ENCODE results near the gene MED20. TPM values are rescaled to one million over a fixed set of nuclear protein-coding genes. Genes with fewer than 3 reads are reported as not detected.

The MED20 gene
- total RNA-seq, 1 experiment from 2014 or later = 26.4 TPM

- TF ChIP-seq, protein P1, sequence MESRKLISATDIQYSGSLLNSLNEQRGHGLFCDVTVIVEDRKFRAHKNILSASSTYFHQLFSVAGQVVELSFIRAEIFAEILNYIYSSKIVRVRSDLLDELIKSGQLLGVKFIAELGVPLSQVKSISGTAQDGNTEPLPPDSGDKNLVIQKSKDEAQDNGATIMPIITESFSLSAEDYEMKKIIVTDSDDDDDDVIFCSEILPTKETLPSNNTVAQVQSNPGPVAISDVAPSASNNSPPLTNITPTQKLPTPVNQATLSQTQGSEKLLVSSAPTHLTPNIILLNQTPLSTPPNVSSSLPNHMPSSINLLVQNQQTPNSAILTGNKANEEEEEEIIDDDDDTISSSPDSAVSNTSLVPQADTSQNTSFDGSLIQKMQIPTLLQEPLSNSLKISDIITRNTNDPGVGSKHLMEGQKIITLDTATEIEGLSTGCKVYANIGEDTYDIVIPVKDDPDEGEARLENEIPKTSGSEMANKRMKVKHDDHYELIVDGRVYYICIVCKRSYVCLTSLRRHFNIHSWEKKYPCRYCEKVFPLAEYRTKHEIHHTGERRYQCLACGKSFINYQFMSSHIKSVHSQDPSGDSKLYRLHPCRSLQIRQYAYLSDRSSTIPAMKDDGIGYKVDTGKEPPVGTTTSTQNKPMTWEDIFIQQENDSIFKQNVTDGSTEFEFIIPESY (IDR thresholded peaks at IDR 0.05; ENCODE audit: extremely low read depth, insufficient replicate concordance, low read length) = no peak
- TF ChIP-seq TCF7L2 (IDR thresholded peaks at IDR 0.05; ENCODE audit: borderline replicate concordance, extremely low read depth, insufficient read depth, insufficient read length) (no peak), YY1 (IDR thresholded peaks at IDR 0.05; ENCODE audit: extremely low read depth, insufficient replicate concordance, low read depth, low read length) (no peak), POLR2A (IDR thresholded peaks at IDR 0.05; ENCODE audit: borderline replicate concordance, extremely low read depth, insufficient read depth, insufficient read length) (no peak), POLR2AphosphoS5 (IDR thresholded peaks at IDR 0.05; ENCODE audit: low read depth, low read length) (no peak), FOSL1 (IDR thresholded peaks at IDR 0.05; ENCODE audit: low read depth) (no peak), EGR1 (IDR thresholded peaks at IDR 0.05; ENCODE audit: low read depth) (no peak), ZNF274 (IDR thresholded peaks at IDR 0.05; ENCODE audit: low read depth, low read length) (no peak)
Measured at GRCh38 chr6:41955412-41955811, 34.5 kb upstream of the MED20 start (continued).

DNA sequence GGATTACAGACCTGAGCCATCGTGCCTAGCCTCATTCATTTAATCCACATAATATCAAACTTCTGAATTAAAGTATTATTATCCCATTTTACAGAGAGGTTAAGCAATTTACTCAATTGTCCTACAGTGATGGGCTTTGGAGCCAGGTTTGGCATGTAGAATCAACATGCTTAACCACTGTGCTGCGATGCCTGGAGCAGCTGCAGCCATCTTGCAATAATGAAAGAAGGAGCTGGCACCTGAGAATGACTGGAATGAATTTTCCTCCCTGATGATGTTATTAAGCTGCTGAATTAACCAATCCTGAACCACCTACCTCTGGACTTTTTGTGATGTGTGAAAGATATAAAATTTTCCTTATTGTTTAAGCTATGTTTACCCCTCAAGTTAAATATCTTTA lies 33.7 kb upstream of the MED20 start:
- Histone ChIP-seq H3K4me1 (ENCODE audit: control insufficient read depth in 1 of 2, insufficient read depth in 2 of 2, low read length in 2 of 2) (no peaks in the 10 kb centered on the region), H3K4me3 (replicated peaks in 1 of 2; ENCODE audit: low read depth in 1 of 2, low read length in 2 of 2) (no peak overlapping the region), H3K36me3 (ENCODE audit: control insufficient read depth in 1 of 2, insufficient read depth in 2 of 2, low read length in 2 of 2) (no peaks in the 10 kb centered on the region), H3K27ac (ENCODE audit: low read depth, low read length) (no peak overlapping the region), H4K20me1 (ENCODE audit: insufficient read depth) (no peaks in the 10 kb centered on the region), H3K4me2 (ENCODE audit: low read length) (no peak overlapping the region), H3K9ac (ENCODE audit: low read length) (no peak overlapping the region), H2AFZ (ENCODE audit: low read depth, low read length, poor library complexity, severe bottlenecking) (no peak overlapping the region), H3K9me3 (ENCODE audit: control insufficient read depth in 1 of 2, insufficient read depth in 1 of 2, low read depth in 1 of 2, low read length in 2 of 2) (no peaks in the 10 kb centered on the region), H3K79me2 (ENCODE audit: insufficient read depth, low read length) (no peaks in the 10 kb centered on the region), H3K9me2 (ENCODE audit: insufficient read depth) (no peaks in the 10 kb centered on the region), H3K27me3 (ENCODE audit: insufficient read depth, low read length) (no peaks in the 10 kb centered on the region)
- ChIA-PET CTCF (no interaction called here), POLR2A (no interaction called here), RAD21 (ENCODE audit: low non-redundant PET in 1 of 2, low total read pairs in 2 of 2, uncharacterized antibody in 2 of 2, unreplicated experiment in 2 of 2) (no interaction called here)
- no TSS peak for BruUV-seq (replicated peaks)
- no peak for ATAC-seq
- TF ChIP-seq FOSL1 (IDR thresholded peaks at IDR 0.05; ENCODE audit: low read depth) (no peak), YY1 (IDR thresholded peaks at IDR 0.05; ENCODE audit: extremely low read depth, insufficient replicate concordance, low read depth, low read length) (no peak), EGR1 (IDR thresholded peaks at IDR 0.05; ENCODE audit: low read depth) (no peak), CBX3 (IDR thresholded peaks at IDR 0.05; ENCODE audit: low read depth) (no peak), ZFX (IDR thresholded peaks at IDR 0.05) (no peak)
- intact Hi-C loops (cut with micrococcal nuclease) = no loop called here
- no peak for DNase-seq (ENCODE audit: low read depth, low spot score)
